Left colon (tissue), 2 donors: ENCODE results near the gene RHOF. TPM values are rescaled to one million over a fixed set of nuclear protein-coding genes. Genes with fewer than 3 reads are reported as not detected.

Source experiments
- ATAC-seq: fragments of 200-7000 bp; cut with Tn5 transposase; one replicate; pipeline ENCODE4 v1.9.1; 2020; ENCODE audit warnings: mild to moderate bottlenecking, moderate library complexity
- DNase-seq, 2 donors: peaks; one replicate each; pipeline ENCODE4 v3.0.0-alpha.2; 2020
- intact Hi-C, 2 donors: fragments of 100-400 bp; cut with DNase I in 1 of 2; cut with micrococcal nuclease in 1 of 2; formaldehyde crosslinking; loops; one replicate each; pipeline versions ENCODE4 v1.11.2 to v1.14.0; 2022; cut with DNase I, micrococcal nuclease
- total RNA-seq, 2 donors: library from RNA; stranded (reverse); fragmentation: NEBNext Ultra II Directional; extraction: Animal tissue kit (Norgen Biotek cat#: 25700); gene quantifications; one replicate each; pipeline ENCODE4 v1.2.1, GENCODE V29; 2021
- donor health status: DM: no; HTN: no; CAD: no.
- donor health status: DM: yes; HTN: yes; CAD: no.

Gene RHOF
- total RNA-seq, 2 donors from 2014 or later, result 60.3 to 148 TPM

DNA sequence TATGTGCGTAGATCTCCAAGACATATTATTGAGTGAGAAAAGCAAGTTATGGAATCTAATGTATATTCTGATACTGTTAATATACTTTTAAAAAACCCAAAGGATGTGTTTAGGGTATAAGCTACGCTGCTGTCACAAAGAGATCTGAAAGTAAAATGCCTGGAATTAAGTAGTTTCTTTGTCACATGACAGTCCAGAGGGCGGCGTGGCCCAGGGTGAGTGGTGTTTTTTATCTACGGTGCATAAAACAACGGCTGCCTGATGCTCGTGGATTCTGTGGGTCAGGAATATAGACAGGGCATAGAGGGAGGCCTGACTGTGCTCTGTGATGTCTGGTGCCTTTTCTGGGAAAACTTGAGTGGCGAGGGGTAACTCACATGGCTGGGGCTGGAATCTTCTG lies 59.6 kb downstream of the RHOF start:
- no peak for DNase-seq
- intact Hi-C loops, result no loop called here

DNA sequence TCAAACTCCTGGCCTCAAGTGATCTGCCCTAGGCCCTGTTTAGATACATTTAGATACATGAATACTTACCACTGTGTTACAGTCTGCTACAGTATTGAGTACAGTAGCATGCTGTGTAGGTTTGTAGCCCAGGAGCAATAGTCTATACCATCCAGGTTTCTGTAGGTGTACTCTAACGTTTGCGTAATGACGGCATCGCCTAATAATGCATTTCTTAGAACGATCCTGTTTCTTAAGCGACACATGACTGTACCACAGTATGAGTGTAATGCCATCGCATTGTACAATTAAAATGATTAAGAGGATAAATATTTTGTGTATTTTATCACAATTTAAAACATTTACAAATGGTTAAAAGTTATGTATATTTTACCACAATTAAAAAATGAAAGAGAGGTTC lies 62.0 kb downstream of the RHOF start:
- DNase-seq (no peak), ATAC-seq (no peak)
- intact Hi-C loops, result no loop called here

More for the DNA sequence above, 59.6 kb downstream of the RHOF start:
- no peak for ATAC-seq

DNA sequence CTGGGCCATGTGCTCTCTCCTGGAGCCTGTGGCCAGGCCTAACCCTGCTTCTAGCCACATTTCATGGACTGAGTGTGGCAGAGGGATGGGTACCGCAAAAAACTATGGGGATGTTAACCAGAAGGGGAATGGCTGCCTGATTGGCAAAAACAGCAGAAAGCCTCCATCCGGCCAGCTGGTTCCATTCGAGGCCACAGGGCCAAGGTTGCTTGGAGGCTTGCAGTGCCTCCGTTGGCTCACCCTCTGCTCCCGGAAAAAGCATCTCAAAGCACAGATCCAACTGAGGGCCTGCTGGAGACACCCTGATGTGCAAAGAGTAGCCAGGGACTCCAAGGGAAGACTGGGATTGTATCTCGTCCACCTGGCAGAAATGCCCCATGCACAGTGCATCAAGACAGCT lies 64.5 kb downstream of the RHOF start:
- intact Hi-C loops, result no loop called here
- ATAC-seq (no peak), DNase-seq (no peak)

Other genes with a start within 250 kb of the RHOF start
- gene KDM2B, start 212.7 kb downstream of the RHOF start, total RNA-seq, result 10 to 100 TPM; 14.1 to 17.3 TPM
- 10 to 100 TPM; 13.7 to 15.5 TPM for gene ORAI1, start 167.2 kb downstream of the RHOF start, total RNA-seq
- gene MORN3, start 124.0 kb downstream of the RHOF start, total RNA-seq, result not detected
- gene TMEM120B, start 80.9 kb downstream of the RHOF start, total RNA-seq, result 1 to 10 TPM; 4.7 to 5.8 TPM
- 10 to 100 TPM; 24.6 to 27.5 TPM for gene SETD1B, start 10.3 kb upstream of the RHOF start, total RNA-seq
- under 1 TPM in 1 of 2 donors, not detected in 1; 0.42 TPM for gene HPD, start 65.2 kb upstream of the RHOF start, total RNA-seq
- 10 to 100 TPM; 48.0 to 49.5 TPM for gene PSMD9, start 95.1 kb upstream of the RHOF start, total RNA-seq
- gene CFAP251, start 124.9 kb upstream of the RHOF start, total RNA-seq, result under 1 TPM; 0.34 to 0.75 TPM
- 1 to 10 TPM; 6.5 to 6.7 TPM for gene BCL7A, start 228.2 kb upstream of the RHOF start, total RNA-seq